ENCODE data around the gene WDFY4.

WDFY4 gene

GRCh38 chr10:48833674-48834073 lies 149.0 kb downstream of the WDFY4 start:
- no peak for DNase-seq

- no peak for DNase-seq
These were observed 149.7 kb downstream of the WDFY4 start for GRCh38 chr10:48834189-48834965.

- DNase-seq = no peak
These were observed 151.1 kb downstream of the WDFY4 start for GRCh38 chr10:48835781-48836180.

DNA sequence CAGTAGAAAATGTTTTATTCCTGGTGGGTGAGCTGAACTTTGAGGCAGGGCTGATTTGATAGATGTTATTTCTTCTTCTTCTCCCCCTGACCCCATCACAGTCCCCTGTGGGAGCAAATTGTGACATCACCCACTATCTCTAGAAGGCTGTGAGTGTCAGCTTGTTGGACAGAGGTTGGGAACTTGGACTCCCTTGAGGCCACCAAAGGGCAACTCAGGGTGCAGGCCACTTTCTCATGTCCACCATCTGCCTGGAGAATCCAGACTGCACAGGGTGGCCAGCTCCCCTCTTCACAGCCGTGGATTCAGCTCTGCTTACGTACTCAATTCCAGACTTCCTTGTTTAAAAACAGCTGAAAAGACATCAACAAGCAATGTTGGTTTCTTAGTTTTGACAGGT lies 151.9 kb downstream of the WDFY4 start:
- no peak for DNase-seq

- no peak for DNase-seq
These were observed 154.2 kb downstream of the WDFY4 start for GRCh38 chr10:48838834-48839233.

- no peak for DNase-seq
These were observed 155.4 kb downstream of the WDFY4 start for GRCh38 chr10:48839809-48840679.

DNA sequence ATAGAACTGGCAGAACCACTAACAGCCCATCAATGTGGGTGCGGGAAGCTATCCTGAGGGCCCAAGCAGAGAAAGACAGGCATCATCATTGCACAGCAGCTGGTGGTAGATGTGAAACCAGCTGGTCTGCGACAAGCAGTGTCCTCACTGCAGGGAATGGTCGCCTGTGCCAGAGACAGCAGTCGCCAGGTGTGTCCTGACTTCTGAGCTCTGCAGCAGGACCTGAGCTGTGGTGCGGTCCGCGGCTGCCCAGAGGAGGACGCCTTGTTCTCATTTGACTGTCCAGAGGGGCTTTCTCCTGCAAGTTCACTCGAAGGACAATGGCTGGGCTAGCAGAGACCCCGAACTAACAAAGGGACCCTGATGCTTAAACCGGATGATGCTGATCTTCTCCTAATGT lies 157.6 kb downstream of the WDFY4 start:
- DNase-seq = no peak

DNA sequence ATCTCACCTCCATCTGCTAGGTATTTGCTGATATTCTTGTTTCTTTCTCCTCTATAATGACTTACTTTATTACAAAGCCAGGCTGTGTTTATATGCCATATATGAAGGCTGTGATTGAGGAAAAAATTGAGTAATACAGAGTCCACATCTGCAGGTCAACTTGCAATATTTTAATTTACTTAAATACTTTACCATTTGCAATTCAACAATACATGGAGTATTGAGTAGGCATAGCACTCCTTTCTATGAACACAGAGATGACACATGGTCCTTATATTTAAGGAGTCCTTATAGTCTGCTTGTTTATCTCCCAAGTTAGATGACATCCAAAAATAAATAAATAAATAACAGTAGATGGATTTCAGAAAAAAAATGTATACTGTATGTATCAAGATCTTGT lies 158.5 kb downstream of the WDFY4 start:
- DNase-seq = no peak

- DNase-seq = no peak
These were observed 159.9 kb downstream of the WDFY4 start for GRCh38 chr10:48844616-48845015.

DNA sequence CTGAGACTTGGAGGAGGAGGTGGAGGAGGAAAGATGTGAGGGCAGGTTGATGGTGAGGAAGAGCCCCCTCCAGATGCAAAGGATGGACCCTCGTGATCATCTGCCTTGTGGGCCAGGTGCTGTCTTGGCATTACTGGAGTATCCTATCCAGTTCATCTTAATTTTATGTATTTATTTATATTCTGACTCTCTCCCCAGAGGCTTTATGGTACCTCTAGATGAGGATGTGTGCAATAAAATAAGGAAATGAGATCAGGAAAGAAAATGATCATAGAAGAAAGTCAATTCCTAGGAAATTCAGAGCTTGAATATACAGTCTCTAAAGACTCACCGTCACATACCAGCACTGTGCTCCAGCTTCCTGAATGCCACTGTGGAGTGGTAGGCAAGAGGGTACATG lies 160.8 kb downstream of the WDFY4 start:
- no peak for DNase-seq

- no peak for DNase-seq
These were observed 163.0 kb downstream of the WDFY4 start for GRCh38 chr10:48847691-48848090.

- no peak for DNase-seq
These were observed 172.2 kb downstream of the WDFY4 start for GRCh38 chr10:48856855-48857254.

GRCh38 chr10:48872234-48872633 lies 187.6 kb downstream of the WDFY4 start:
- no peak for DNase-seq

DNA sequence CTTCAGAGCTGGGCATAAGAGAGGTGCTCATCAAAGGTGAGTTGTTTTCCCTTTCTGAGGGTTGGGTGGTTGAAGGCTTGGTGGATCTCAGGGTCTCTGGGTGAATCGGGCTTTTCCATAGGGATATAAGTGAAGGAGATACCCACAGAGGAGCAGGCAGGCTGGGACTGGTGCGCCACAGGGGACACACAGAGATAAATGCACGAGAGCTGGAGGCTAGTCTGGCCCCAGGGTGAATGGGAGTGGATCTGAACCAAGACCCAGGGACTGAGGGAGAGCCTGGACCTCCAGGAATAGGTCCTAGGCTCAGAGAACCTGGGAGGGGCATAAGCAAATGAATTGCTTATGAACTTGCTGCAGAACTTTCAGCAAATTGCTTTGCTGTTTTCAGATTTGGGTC lies 193.4 kb downstream of the WDFY4 start:
- DNase-seq = no peak

DNA sequence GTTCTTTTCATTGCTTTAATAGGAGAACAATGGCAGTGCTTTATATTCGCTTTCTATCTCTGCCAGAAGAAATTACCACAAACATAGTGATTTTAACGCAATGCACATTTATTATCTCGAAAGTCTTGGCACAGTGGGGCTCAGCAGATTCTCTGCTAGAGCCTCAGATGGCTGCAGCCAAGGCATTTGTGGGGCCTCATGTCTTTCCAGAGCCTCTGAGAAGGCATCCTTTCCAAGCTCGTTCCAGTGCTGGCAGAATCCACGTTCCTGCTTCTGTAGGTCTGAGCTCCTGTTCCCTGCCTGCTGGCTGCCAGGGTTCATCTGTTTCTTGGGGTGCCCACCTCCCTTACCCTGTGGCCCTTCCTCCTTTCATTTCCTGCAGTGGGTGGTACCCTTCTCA lies 194.8 kb downstream of the WDFY4 start:
- DNase-seq = no peak

GRCh38 chr10:48880016-48880705 lies 195.5 kb downstream of the WDFY4 start:
- no peak for DNase-seq

GRCh38 chr10:48881937-48882336 lies 197.3 kb downstream of the WDFY4 start:
- no peak for DNase-seq

DNA sequence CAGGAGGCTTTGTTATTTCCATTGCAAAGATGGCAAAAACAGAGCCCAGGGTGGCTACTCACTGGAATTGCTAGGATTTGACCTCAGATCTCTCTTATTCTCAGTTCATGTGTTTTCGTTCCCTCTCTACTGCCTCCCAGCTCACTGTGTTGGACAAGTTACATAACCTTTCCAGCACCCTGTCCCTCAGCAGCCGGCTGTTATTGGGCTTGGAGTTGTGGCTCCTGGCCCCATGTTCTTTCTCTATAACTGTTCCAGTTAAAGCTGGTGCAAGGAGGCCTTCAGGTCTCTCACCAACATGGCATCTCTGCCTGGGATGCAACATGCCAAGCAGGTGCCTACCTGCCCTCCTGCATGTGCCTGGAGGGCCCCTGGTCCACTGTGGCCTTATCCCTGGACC lies 198.2 kb downstream of the WDFY4 start:
- no peak for DNase-seq

DNA sequence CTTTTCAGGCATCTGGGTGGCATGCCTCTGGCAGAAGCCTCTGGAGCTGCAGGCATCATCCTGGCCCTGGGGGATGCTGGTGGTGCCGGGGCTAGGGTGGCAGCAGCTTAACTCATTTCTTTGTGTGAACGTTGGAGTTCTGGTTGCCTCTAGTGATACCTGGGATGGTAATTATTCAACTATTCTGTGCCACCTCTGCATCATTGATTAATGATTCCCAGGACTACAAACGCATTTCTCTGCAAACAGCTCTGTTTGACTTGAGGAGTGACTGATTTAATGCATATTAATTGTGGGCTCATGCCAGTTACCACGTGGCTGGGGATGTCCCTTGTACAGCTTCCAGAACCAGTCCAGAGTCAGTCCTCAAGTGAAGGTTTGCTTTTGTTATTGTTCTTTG lies 199.0 kb downstream of the WDFY4 start:
- DNase-seq = no peak

DNA sequence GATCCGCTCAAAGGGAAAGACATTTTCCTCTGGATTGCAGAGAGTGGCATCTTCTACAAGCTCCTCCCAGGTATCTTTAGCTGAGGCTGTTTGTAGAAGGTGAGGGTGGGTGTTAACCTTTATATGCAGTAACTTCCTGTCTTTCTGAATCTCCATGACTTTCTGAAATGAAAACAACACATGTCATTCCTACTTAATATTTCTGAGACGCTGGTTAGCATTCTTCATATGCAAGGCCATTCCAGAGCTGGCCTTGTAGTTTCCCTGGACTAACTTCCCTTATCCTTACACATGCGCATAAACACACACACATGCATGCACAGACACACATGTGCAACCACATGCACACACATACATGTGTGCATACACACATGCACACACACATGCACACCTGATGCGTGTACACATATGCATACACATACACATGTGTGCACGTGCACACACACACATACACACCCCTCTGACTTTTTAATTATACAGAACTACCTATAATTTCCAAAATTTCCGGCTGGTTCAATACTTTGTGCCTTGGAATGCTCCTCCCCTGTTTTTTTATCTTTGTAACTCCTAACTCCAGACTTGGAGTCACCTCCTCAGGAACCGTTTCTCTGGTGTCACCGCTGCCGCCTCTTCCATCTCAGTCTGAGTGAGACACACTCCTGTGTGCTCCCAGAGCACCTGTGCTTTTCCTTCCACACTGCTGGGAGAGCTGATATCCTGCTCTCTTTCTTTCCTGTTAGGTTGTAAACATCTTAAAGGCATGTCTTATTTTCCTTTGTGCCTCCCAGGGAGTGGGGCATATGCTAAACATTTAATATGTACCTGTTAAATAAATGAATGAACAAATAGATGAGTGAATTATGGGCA lies 199.7 kb downstream of the WDFY4 start:
- no peak for DNase-seq

DNA sequence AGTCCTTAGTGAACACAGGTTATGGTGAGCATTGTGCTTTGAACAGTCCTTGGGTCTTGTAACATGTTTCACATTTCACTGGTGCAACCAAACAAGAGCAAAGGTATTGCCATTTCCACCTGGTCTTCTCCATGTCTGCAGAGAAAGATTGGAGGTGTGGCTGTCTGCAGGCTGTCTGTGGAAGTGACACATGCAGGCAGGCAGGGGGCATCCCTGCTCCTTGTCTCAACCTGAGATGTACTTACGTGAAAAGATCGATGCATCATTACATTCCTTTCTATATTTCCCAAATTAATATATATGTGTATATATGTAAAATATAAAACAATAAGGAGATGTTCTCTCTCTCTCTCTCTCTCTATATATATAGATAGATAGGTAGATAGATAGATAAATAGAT lies 200.7 kb downstream of the WDFY4 start:
- DNase-seq = no peak

DNA sequence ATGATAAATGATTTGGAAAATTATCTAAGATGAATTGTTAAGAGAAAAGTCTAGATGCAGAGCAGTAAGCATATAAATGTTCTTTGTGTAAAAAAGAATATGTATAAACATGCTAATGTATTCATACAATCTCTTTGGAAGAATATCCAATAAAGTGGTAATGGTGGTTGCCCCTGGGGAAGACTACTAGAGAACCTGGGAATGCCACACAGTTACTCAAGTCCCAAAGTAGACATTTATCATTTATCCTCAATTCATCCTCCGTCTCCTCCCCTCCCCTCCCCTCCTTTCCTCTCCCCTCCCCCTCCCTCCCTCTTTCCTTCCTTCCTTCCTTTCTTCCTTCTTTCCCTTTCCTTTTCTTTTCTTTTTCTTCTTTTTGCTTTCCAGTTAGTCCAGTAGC lies 203.3 kb downstream of the WDFY4 start:
- DNase-seq = no peak

Measured in NCI-H526 treated with DMSO at 0.1 percent for 48 hours (cell line).